Pancreas (tissue), 10 donors: ENCODE measurements around the gene TSPOAP1. TPM values are rescaled to one million over a fixed set of nuclear protein-coding genes. Genes with fewer than 3 reads are reported as not detected.

Experiments
- ATAC-seq, 4 donors: fragments of 200-7000 bp; cut with Tn5 transposase; one replicate each; pipeline versions ENCODE4 v1.8.0 to v1.9.1; 2020; ENCODE audit warnings: mild to moderate bottlenecking in 4 of 4, moderate library complexity in 4 of 4
- DNase-seq, 6 donors: peaks; one replicate each; pipeline ENCODE4 v3.0.0-alpha.2; 2020
- FAIRE-seq: peaks from 2 replicates; lab custom pipeline; 2012; peaks lifted over from hg19 to GRCh38; lab: Jason Lieb, UNC
- H3K27ac ChIP-seq, 4 donors: fragments of 200-600 bp; sonication (generic); 1 replicate in 3 of 4; 2 replicates in 1 of 4; pipeline versions ENCODE4 v1.5.0 to v1.8.0; 2020
- H3K27me3 ChIP-seq, 4 donors: fragments of 200-600 bp; one replicate each; pipeline ENCODE4 v1.8.0; 2021
- H3K36me3 ChIP-seq, 3 donors: fragments of 200-600 bp; sonication (generic) in 1 of 3; one replicate each; pipeline versions ENCODE4 v1.5.0 to v1.8.0; 2020 to 2021
- H3K4me1 ChIP-seq, 3 donors: fragments of 200-600 bp; one replicate each; pipeline ENCODE4 v1.8.0; 2021
- H3K4me3 ChIP-seq, 4 donors: fragments of 200-600 bp; sonication (generic) in 2 of 4; one replicate each; pipeline versions ENCODE4 v1.5.0 to v1.8.0; 2020 to 2021
- H3K9me3 ChIP-seq, 4 donors: fragments of 200-600 bp; one replicate each; pipeline ENCODE4 v1.8.0; 2021
- WGBS, 2 donors: extraction: QIAGEN DNeasy Blood & Tissue Kit; methylation state at CpG; one replicate each; pipeline ENCODE4 v1.1.7; 2013; 5-methylcytosine and 5-hydroxymethylcytosine counted together
- intact Hi-C, 3 donors: fragments of 100-400 bp; cut with DNase I; formaldehyde crosslinking; loops; one replicate each; pipeline versions ENCODE4 v1.11.1 to v1.14.2; 2022
- polyA plus RNA-seq, 2 donors: library from polyadenylated mRNA; stranded (reverse); fragments of 200-250 nt; gene quantifications; one replicate each; pipeline ENCODE4 v1.2.3, GENCODE V29; 2013
- total RNA-seq, 6 donors: library from RNA; stranded (reverse); fragmentation: NEBNext Ultra II Directional in 4 of 6; extraction: Animal tissue kit (Norgen Biotek cat#: 25700) in 4 of 6; gene quantifications; one replicate each; pipeline versions ENCODE4 v1.2.1 to v1.2.4, GENCODE V29; 2021 to 2023
- TF ChIP-seq, protein P1 (sequence below), 4 donors: fragments of 200-600 bp; sonication (generic) in 3 of 4; IDR thresholded peaks; one replicate each; pipeline versions ENCODE4 v1.5.0 to v1.8.0; 2021; ENCODE audit warnings: antibody characterized with exemption in 4 of 4
- donor health status: healthy with polysubstance abuse.
- donor health status: DM: no; HTN: no; CAD: no; lungs with moderate emphysema.
- donor health status: DM: no; HTN: no; CAD: no.
- donor health status: control.
- donor health status: control.
- donor health status: Bipolar disorder and iron deficiency.
- donor health status: DM: yes; HTN: yes; CAD: no.
- donor health status: DM: no; HTN: no; CAD: no.
- donor health status: DM: no; HTN: no; CAD: no.
- donor health status: DM: yes; HTN: yes; CAD: no.

Gene TSPOAP1
- total and polyA plus RNA-seq, 8 donors, result 7.0 to 90.2 (median 14.8) TPM

DNA sequence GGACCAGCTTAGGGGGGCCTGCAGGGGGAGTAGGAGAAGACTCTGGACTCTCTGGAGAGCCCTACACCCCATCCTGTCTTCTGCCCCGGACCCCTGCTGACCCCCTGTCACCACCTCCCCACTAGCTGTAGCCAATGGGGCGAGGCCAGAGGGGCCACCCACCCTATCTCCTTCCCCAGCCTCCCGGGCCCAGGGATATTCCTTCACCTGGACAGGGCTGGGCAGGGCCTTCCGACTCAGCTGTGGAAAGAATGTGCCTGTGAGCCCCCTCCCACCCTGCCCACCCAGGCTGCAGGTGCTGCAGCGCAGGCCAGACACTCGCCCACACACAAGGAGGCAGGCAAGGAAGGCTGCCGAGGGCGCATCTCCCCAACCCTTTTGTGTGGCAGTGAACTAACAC is 23.0 kb downstream of the TSPOAP1 start:
- no peak overlapping the region for H3K4me3 ChIP-seq
- intact Hi-C loops, result loop anchor here in 2 of 3 donors (5.0 to 10.0 kb wide), 2 partner anchors 139 to 142 kb away; no protein-coding TSS in a partner anchor
- H3K27ac ChIP-seq, result no peak overlapping the region
- H3K9me3 ChIP-seq, result no peaks in the 10 kb centered on the region
- peak in 1 of 6 donors; percentile 43 for DNase-seq
- no peaks in the 10 kb centered on the region for H3K36me3 ChIP-seq
- no peaks in the 10 kb centered on the region for H3K27me3 ChIP-seq
- no peaks in the 10 kb centered on the region for H3K4me1 ChIP-seq
- TF ChIP-seq, protein P1, sequence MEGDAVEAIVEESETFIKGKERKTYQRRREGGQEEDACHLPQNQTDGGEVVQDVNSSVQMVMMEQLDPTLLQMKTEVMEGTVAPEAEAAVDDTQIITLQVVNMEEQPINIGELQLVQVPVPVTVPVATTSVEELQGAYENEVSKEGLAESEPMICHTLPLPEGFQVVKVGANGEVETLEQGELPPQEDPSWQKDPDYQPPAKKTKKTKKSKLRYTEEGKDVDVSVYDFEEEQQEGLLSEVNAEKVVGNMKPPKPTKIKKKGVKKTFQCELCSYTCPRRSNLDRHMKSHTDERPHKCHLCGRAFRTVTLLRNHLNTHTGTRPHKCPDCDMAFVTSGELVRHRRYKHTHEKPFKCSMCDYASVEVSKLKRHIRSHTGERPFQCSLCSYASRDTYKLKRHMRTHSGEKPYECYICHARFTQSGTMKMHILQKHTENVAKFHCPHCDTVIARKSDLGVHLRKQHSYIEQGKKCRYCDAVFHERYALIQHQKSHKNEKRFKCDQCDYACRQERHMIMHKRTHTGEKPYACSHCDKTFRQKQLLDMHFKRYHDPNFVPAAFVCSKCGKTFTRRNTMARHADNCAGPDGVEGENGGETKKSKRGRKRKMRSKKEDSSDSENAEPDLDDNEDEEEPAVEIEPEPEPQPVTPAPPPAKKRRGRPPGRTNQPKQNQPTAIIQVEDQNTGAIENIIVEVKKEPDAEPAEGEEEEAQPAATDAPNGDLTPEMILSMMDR (IDR thresholded peaks at IDR 0.05), result no peak
- no peak for ATAC-seq
- 76 to 79% methylated on average over 8 of the region's 8 CpGs for WGBS, 2 donors
- FAIRE-seq, result no peak

DNA sequence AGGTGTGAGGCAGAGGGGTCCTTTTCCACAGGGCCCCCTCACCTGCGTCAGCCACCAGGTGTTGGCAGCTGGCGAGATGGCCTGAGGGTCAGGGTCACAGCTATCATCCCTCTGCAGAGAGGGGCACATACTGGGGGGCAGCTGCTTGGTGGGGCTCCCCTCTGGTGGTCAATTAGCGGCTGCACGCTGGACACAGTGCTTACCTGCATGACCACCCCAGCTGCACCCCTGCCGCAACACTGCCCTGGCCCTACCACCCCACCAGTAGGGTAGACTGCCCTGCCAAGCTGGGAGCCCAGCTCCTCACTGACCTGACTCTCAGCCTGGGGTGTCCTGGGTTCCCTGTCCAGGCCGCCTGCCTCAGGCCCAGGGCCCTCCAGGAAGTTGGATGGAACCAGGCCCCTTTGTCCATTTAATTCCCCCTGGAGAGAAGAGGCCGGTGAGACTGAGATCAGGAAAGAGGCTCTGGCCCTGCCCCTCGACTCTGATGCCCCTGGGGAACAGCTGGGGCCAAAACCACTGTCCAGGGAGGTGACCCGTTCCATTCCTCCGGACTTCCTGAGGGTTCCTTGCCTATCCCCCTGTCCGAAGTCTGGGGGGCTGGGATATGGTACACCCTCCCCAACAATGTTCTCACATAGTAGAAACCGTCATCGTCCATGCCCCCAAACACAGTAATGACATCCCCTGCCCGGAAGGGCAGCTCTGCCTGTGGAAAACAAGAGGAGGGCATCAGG is 23.7 kb downstream of the TSPOAP1 start:
- Histone ChIP-seq H3K27ac (no peak overlapping the region), H3K4me1 (no peaks in the 10 kb centered on the region), H3K4me3 (no peak overlapping the region), H3K9me3 (no peaks in the 10 kb centered on the region), H3K36me3 (no peaks in the 10 kb centered on the region), H3K27me3 (no peaks in the 10 kb centered on the region)
- intact Hi-C loops, result loop anchor here in 2 of 3 donors (5.0 to 10.0 kb wide), 2 partner anchors 140 to 142 kb away; no protein-coding TSS in a partner anchor
- DNase-seq (peak in 2 of 6 donors; percentile 48 to 56), ATAC-seq (no peak), FAIRE-seq (no peak)
- TF ChIP-seq, protein P1 (IDR thresholded peaks at IDR 0.05), result no peak
- WGBS, 2 donors, result 80 to 84% methylated on average over 14 of the region's 14 CpGs

DNA sequence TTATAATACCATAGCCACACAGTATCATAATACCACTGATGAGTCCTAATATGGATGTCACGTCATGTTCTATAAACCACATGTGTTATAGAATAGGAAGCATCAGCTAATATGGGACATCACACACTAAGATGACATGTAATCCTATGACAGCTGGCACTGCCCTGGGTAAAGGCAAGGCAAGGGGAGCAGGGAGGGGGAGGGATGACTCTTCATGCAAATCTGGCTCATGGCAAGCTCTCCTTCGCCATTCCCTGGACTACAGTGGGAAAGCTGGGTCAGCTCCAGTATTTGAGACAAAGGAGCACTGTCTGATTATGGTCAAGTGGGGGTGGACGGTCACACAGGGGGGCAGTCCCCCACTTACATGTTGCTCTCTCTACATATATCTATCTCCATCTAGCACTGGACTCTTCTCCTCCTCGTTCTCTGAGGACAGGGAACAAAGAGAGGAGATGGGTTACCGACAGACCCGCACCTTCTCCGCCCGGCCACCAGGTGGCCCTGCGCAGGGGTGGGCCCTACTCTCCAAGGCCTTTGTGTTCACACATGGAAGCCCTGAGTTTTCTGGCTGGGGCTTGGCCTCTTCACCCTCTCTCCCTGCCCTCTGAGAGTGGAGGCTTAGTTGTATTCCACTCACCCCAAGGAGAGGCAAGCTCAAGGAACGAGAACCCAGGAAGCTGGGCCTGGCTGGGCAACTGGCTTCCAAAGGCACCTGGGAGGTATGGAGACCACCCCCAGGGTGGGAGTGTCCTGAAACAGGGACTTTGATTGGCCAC is 24.4 kb downstream of the TSPOAP1 start:
- Histone ChIP-seq H3K27me3 (no peaks in the 10 kb centered on the region), H3K36me3 (no peaks in the 10 kb centered on the region), H3K4me1 (no peaks in the 10 kb centered on the region), H3K4me3 (no peak overlapping the region), H3K9me3 (no peaks in the 10 kb centered on the region), H3K27ac (no peak overlapping the region)
- DNase-seq (peak in 4 of 6 donors; percentile 30 to 83 (median 68)), ATAC-seq (peak; percentile 83 to 94 (median 88)), FAIRE-seq (no peak)
- TF ChIP-seq, protein P1 (IDR thresholded peaks at IDR 0.05), result peak; percentile 55 to 71 (median 63)
- 37 to 46% methylated on average over 10 of the region's 10 CpGs for WGBS, 2 donors
- intact Hi-C loops, result loop anchor here in 1 of 3 donors (10.0 kb wide), 1 partner anchor 141 kb away; no protein-coding TSS in a partner anchor

DNA sequence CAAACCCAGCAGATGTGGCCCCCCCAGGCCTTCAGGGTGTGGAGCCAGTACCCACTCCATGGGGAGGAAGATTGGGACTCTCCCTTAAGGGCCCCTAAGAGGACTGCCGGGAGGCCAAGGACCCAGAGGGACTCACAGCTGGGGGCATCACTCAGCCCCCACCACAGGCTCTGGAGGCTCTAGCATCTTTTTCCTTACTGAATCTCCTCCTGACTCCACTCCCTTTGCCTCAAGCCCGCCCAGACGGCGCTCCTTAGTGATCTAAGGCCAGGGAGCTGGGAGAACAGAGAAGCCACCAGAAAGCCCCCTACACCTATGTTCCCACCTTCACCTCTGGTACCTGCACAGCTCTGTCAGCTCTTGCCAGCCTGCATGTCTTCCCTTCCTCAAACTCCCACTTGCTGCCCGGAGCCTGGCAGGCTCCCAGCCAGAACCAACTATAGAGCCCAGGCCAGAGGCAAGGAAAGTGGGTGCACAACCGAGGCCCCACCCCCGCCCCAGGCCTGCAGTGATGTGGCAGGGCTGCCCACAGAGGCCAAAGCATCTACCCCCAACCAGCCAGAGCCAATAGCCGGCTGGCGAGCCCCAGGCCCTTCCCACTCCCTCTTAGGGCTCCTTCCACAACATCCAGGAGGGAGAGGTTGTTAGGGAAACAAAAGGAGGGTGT is 25.5 kb downstream of the TSPOAP1 start:
- FAIRE-seq, result no peak

More for the DNA sequence above, 25.5 kb downstream of the TSPOAP1 start:
- no peaks in the 10 kb centered on the region for H3K9me3 ChIP-seq
- H3K36me3 ChIP-seq, result no peaks in the 10 kb centered on the region
- no peak for ATAC-seq
- H3K4me1 ChIP-seq, result no peaks in the 10 kb centered on the region
- no peak overlapping the region for H3K27ac ChIP-seq
- no peak for DNase-seq
- TF ChIP-seq, protein P1 (IDR thresholded peaks at IDR 0.05), result no peak
- no peaks in the 10 kb centered on the region for H3K27me3 ChIP-seq
- intact Hi-C loops, result loop anchor here in 1 of 3 donors (10.0 kb wide), 1 partner anchor 142 kb away; no protein-coding TSS in a partner anchor
- no peak overlapping the region for H3K4me3 ChIP-seq
- WGBS, 2 donors, result 77 to 83% methylated on average over 9 of the region's 9 CpGs
